ENCODE data around the gene TET1. TPM values are rescaled to one million over a fixed set of nuclear protein-coding genes. Genes with fewer than 3 reads are reported as not detected.

Gene TET1
- 2.7 and 9.0 TPM in 2 replicates for total RNA-seq

GRCh38 chr10:68560186-68560942, at the start of gene TET1:
Gene TET1, plus strand, starts transcription at chr10:68560337. Its CDS starts 12,002 bp downstream, at chr10:68572339.

DNA sequence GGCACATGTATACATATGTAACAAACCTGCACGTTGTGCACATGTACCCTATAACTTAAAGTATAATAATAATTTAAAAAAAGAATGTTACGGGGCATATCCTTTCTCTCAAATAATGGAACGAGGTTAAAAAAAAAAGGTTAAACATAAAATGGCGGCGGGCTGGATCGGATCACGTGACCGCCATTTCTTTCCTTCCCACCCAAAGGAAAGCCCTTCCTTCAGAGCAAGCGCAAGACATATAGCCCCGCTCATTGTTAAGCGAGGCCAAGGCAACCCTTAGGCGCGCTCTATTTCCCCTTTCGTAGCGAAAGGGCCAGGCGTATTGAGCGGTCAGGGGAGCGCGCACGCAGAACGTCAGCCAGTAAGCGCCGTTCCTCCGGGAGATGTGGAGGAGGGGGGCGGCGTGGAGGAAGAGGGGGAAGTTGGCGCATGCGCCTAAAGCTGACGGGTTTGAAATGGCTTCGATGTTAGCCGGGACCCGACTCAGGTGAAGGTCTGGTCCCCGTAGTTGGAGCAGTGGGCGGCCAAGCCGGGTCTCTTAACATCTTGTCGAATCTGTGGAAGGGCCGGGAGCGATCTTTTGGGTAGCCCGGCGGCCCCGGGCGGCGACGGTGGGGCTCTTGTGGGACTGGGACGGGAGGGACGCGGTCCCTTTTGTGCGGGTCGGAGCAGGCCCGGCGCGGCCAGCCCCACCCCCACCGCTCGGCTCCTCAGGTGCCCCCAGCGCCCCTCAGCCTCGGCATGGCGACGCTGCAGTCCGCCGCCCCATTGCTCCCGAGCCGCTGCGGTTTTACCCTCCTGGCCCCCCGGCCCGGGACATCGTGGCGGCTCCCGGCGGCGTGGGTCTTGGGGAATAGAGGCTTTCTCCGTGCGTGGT, 160.9 kb downstream of the TET1 start, which contains the start of gene CCAR1:
TSS of gene CCAR1 (plus strand) at position 447 of the 880 bp plus-strand sequence. CDS start 1,266 bp downstream, outside the sequence.

Other genes starting within 250 kb of the TET1 start
- 12.4 and 22.1 TPM in 2 replicates for gene HNRNPH3, start 228.3 kb upstream of the TET1 start, total RNA-seq
- gene PBLD, start 227.4 kb upstream of the TET1 start, total RNA-seq = 1.0 and 2.2 TPM in 2 replicates
- 8.5 and 17.8 TPM in 2 replicates for gene RUFY2, start 153.1 kb upstream of the TET1 start, total RNA-seq
- gene DNA2, start 88.4 kb upstream of the TET1 start, total RNA-seq = 6.5 and 7.5 TPM in 2 replicates
- 4.9 and 25.8 TPM in 2 replicates for gene SLC25A16, start 32.8 kb upstream of the TET1 start, total RNA-seq
- 18.9 and 44.6 TPM in 2 replicates for gene CCAR1, start 160.9 kb downstream of the TET1 start, total RNA-seq